ENCODE measurements around the gene FOXR1.

The FOXR1 gene

GRCh38 chr11:118924591-118925585, 46.7 kb upstream of the FOXR1 start:
- peak overlapping the region; percentile 63 for H3K4me3 ChIP-seq (ENCODE audit: low read depth, low read length)
- peak; percentile 68 for DNase-seq (ENCODE audit: low read depth)

GRCh38 chr11:118927554-118928100, 43.9 kb upstream of the FOXR1 start:
- TF ChIP-seq MYC (IDR thresholded peaks at IDR 0.05; ENCODE audit: low read depth, low read length) (no peak), MAX (IDR thresholded peaks at IDR 0.05; ENCODE audit: low read depth, low read length) (no peak), POLR2A (IDR thresholded peaks at IDR 0.05; ENCODE audit: extremely low read depth, insufficient read length) (no peak), CTCF (IDR thresholded peaks at IDR 0.05; ENCODE audit: low read depth, low read length) (no peak)
- no peak for DNase-seq (ENCODE audit: low read depth)
- H3K4me3 ChIP-seq (ENCODE audit: low read depth, low read length), result no peak overlapping the region

More at GRCh38 chr11:118924591-118925585, 46.7 kb upstream of the FOXR1 start:
- TF ChIP-seq MYC (IDR thresholded peaks at IDR 0.05; ENCODE audit: low read depth, low read length), result 0 out of 2 replicates have a peak, but pooled peaks have one; percentile 41
- TF ChIP-seq MAX (IDR thresholded peaks at IDR 0.05; ENCODE audit: low read depth, low read length), result no peak

- DNase-seq (ENCODE audit: low read depth), result peak; percentile 90
- peak overlapping the region; percentile 62 for H3K4me3 ChIP-seq (ENCODE audit: low read depth, low read length)
- TF ChIP-seq MAX (IDR thresholded peaks at IDR 0.05; ENCODE audit: low read depth, low read length) (peak; percentile 67), MYC (IDR thresholded peaks at IDR 0.05; ENCODE audit: low read depth, low read length) (0 out of 2 replicates have a peak, but pooled peaks have one; percentile 16), POLR2A (IDR thresholded peaks at IDR 0.05; ENCODE audit: extremely low read depth, insufficient read length) (peak; percentile 31), CTCF (IDR thresholded peaks at IDR 0.05; ENCODE audit: low read depth, low read length) (peak; percentile 94)
Observed at GRCh38 chr11:118928101-118928869, 43.3 kb upstream of the FOXR1 start.

GRCh38 chr11:118928870-118929500, 42.6 kb upstream of the FOXR1 start:
- TF ChIP-seq MYC (IDR thresholded peaks at IDR 0.05; ENCODE audit: low read depth, low read length) (0 out of 2 replicates have a peak, but pooled peaks have one; percentile 31), POLR2A (IDR thresholded peaks at IDR 0.05; ENCODE audit: extremely low read depth, insufficient read length) (no peak), MAX (IDR thresholded peaks at IDR 0.05; ENCODE audit: low read depth, low read length) (peak; percentile 38; the same call in 1 of the 2 replicates)
- DNase-seq (ENCODE audit: low read depth), result no peak
- H3K4me3 ChIP-seq (ENCODE audit: low read depth, low read length), result peak overlapping the region; percentile 65

GRCh38 chr11:118929501-118930093, 42.0 kb upstream of the FOXR1 start:
- peak overlapping the region; percentile 65 for H3K4me3 ChIP-seq (ENCODE audit: low read depth, low read length)
- DNase-seq (ENCODE audit: low read depth), result peak; percentile 96
- TF ChIP-seq CTCF (IDR thresholded peaks at IDR 0.05; ENCODE audit: low read depth, low read length), result no peak
- no peak for TF ChIP-seq POLR2A (IDR thresholded peaks at IDR 0.05; ENCODE audit: extremely low read depth, insufficient read length)
- TF ChIP-seq MYC (IDR thresholded peaks at IDR 0.05; ENCODE audit: low read depth, low read length), result no peak; the same call in 1 of the 2 replicates
- TF ChIP-seq MAX (IDR thresholded peaks at IDR 0.05; ENCODE audit: low read depth, low read length), result no peak
